HG02798 (cell line): ENCODE results near the gene NDUFAF8.
"Not testable (repeated sequence)": the region's sequence is repeated elsewhere in the genome, so short reads cannot be mapped to it uniquely, and the experiment has no call there.

Experiments
- ATAC-seq: cut with Tn5 transposase; IDR thresholded peaks from one replicate; pipeline ENCODE4 v1.9.1; 2021; ENCODE audit warnings: mild to moderate bottlenecking; ENCODE audit not compliant: unreplicated experiment, poor library complexity

NDUFAF8 gene

GRCh38 chr17:81222620-81222905, 16.6 kb upstream of the NDUFAF8 start:
- ATAC-seq, result no peak

- peak; percentile 97 for ATAC-seq
These were observed 16.0 kb upstream of the NDUFAF8 start, which contains the start of gene CEP131 for GRCh38 chr17:81222906-81223761. CEP131 (minus strand) TSS chr17:81222965; CDS start chr17:81220056, 2,909 bp downstream.

GRCh38 chr17:81223762-81224130, 15.4 kb upstream of the NDUFAF8 start:
- no peak for ATAC-seq

GRCh38 chr17:81227630-81228029, 11.5 kb upstream of the NDUFAF8 start:
- ATAC-seq, result not testable (repeated sequence)

DNA sequence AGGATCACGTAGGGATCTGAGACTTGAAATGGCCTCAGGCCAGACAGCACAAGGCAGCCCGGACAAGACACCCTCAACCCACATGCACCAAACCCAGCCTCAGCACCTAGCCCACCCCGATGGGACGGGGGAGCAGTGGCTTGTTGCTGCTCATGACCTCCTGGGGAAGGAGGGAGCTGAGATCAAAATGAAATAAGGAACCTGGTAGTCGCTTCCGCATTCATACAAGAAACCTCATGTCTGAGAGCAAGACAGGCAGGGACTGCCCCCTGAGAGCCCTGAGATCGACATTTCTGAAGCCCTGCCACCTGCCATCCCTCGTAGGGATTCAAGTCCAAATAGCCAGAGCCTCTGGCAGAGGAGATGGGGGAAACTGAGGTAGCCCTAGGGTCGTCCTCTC, 10.7 kb upstream of the NDUFAF8 start:
- peak; percentile 47 for ATAC-seq

DNA sequence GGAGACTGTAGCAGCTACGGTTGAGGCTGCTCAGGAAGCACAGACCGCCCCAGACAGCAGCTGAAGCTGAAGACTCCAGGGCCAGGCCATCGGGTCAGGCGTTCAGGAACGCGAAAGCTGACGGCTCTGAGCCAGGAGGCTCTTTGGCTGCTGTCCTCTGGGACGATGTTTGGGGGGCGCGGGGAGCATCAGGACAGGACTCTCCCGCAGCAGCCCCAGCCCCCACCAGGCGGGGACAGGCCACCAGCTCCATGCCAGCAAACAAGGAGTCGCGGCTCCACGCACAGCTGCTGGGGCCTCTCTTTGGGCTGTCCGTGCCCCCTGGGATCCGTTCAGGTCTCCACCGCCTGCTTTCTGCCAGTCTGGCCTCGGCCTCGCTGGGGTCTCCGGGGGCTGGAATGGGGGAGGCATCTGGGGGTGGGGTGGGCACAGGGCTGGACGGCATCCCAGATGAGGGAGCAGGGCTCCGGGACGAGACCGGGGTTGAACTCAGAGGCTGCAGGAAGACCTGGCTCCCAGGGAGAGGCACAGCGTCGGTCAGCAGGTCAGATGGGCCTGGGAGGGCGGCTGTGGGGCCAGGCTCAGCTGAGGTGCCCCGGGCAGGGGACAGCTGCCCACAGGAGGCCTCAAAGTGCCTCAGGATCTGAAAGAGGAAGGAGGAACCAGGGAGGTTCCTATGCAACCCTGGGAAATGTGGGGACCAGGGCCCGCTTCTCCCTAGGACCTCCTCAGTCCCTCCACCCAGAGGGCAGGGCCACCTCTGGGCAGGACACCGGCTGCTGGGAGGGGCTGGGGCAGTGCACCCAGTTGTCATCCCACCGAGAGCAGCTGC, 10.1 kb upstream of the NDUFAF8 start:
- peak; percentile 13 for ATAC-seq

- no peak for ATAC-seq
These were observed 9.5 kb upstream of the NDUFAF8 start for GRCh38 chr17:81229666-81229920.

GRCh38 chr17:81230043-81230820, 8.9 kb upstream of the NDUFAF8 start:
- no peak for ATAC-seq

- ATAC-seq, result no peak
These were observed 7.9 kb upstream of the NDUFAF8 start for GRCh38 chr17:81231121-81231645.

- no peak for ATAC-seq
These were observed 7.1 kb upstream of the NDUFAF8 start for GRCh38 chr17:81231766-81232581.

- ATAC-seq, result no peak
These were observed 6.4 kb upstream of the NDUFAF8 start for GRCh38 chr17:81232616-81233241.

DNA sequence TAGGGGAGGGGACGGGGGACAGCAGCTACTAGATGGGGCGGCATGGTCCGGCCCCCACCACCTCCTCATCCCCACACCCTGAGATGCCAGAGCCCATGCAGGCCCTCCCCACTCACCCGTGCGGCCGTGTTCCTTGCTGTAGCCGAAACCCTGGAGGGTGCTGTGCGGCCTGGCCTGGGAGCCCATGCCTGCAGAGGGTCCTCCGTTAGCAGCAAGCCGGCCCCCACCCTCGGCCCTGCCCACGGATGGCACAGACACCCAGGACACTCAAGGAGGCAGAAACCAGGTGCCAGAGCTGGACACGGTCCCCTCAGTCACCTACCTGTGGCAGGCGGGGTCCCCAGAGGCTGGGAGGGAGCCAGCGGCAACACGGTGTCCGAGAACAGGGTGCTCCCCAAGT, 5.8 kb upstream of the NDUFAF8 start:
- ATAC-seq, result no peak

DNA sequence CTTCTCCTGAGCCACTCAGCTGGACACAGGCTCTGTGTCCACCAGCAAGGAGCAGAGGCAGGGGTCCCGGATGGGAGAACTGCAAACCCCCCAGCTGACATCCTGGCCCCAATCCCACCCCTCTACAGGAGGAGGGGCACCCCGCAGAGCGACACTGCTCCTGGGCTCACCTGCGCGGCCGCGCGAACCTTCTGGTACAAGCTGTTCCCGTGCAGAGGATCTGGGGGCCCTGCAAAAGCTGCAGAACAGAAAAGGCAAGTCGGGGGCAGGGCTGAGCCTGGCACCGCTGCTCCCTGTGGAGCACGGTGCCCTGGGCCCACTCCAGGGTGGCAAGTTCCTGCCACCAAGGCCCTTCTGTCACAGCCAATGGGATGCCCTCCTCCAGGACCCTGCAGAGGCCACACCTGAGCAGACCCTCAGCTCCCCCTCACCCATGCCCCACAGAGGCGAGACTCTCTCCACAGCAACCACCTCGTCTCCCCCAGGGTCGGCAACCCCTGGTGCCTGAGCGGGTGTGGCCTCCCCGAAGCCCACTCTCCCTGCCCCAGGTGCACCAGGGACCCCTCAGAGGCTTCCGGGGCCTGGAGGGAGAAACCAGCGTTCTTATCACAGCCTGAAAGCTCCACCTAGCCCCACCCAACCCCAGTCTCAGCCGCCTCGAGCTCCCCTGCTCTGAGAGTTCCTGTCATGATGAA, 5.2 kb upstream of the NDUFAF8 start:
- no peak for ATAC-seq

GRCh38 chr17:81234506-81234855, 4.6 kb upstream of the NDUFAF8 start:
- no peak for ATAC-seq

DNA sequence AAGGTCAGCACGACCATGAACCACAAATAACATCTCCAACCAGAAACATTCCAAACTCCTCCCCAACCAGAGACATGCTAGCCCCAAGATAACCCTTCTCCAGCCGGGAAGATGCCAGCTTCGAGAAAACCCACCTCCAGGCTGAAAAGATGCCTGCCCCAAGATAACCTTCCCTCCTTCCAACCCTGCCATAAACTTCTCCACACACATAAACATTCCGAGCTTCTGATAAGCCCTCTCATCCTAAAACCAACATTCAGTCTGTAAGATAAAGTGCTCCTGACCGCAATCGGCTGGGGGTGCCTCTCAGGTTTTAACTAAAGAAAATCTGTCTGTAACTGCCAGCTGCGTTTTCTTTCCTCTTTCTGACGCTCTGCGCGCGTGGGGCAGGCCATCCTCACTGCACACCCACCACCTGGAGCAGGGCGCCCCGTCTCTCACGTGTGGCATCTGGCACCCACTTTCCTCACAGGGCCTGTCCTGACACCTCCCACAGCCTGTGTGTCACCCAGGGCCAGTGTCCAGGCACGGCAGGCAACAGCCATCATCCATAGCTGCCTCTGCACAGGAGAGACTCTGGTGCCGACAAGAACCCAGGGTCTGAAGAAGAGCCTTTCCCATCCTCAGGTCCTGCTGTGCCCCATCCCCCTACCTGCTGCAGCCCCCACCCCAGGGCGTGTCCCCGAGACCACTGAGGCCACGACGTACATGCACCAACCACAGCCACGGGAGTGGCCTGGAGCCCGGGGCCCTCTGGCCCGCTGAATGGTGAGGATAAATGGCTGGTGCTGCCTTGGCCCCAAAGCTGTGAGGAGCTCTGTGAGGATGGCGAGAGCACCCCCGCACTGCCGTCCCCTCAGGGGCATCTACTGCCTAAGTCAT, 3.9 kb upstream of the NDUFAF8 start:
- no peak for ATAC-seq

GRCh38 chr17:81235822-81236740, 3.0 kb upstream of the NDUFAF8 start:
- no peak for ATAC-seq

DNA sequence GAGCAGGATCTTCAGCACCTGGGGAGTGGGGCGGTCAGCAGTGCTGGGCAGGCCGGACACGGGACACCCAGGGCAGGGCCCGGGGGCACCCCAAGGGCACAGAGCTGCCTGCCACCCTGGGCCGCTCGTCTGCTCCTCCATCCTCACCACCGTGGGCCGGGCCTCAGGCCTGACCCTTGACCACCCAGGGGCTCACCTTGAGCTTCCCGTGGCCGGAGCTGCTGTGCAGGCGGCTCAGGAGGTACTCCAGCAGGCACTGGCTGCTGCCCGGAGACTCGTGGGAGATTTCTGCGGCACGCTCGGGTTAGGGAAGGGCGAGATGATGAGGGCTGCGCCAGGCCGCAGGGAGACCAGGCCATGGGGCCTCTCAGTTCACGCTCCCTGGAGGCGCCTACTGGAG, 2.3 kb upstream of the NDUFAF8 start:
- no peak for ATAC-seq
